SK-N-MC (cell line): ENCODE data around the gene FLNC.

ENCODE experiments used
- DNase-seq: peaks from one replicate; pipeline ENCODE4 v3.0.0-alpha.2; 2011; ENCODE audit warnings: low read depth, low spot score
- H3K27ac ChIP-seq: fragments of 200-600 bp; sonication (generic); 2 replicates; pipeline ENCODE4 v1.5.1; 2016; ENCODE audit warnings: mixed run types
- H3K36me3 ChIP-seq: fragments of 200-600 bp; sonication (generic); 2 replicates; pipeline ENCODE4 v1.6.1; 2017; ENCODE audit warnings: antibody characterized with exemption, low read length, mixed read lengths; ENCODE audit not compliant: insufficient read depth
- H3K4me3 ChIP-seq: fragments of 200-600 bp; sonication (generic); 2 replicates; pipeline ENCODE4 v1.5.1; 2016
- H3K9ac ChIP-seq: fragments of 200-600 bp; sonication (generic); 2 replicates; pipeline ENCODE4 v1.8.0; 2017; ENCODE audit warnings: mixed run types, mixed read lengths; ENCODE audit not compliant: insufficient read length
- H3K9me3 ChIP-seq: fragments of 200-600 bp; sonication (generic); 2 replicates; pipeline ENCODE4 v1.6.1; 2017; ENCODE audit warnings: low read depth, mild to moderate bottlenecking, antibody characterized with exemption, low read length, moderate library complexity, mixed read lengths
- EZH2 ChIP-seq: fragments of 200-600 bp; sonication (generic); IDR thresholded peaks from one replicate; pipeline ENCODE4 v1.6.1; 2017; ENCODE audit warnings: antibody characterized with exemption
- FOXP2 ChIP-seq: optimal IDR thresholded peaks from 2 replicates; pipeline ENCODE3; 2011; ENCODE audit warnings: mild to moderate bottlenecking, moderate library complexity; ENCODE audit not compliant: insufficient read depth; ENCODE audit errors: extremely low read length, control extremely low read depth
- POLR2AphosphoS5 ChIP-seq: IDR thresholded peaks from 2 replicates; pipeline ENCODE4 v1.6.1; 2012; ENCODE audit warnings: mild to moderate bottlenecking, low read depth, low read length, borderline replicate concordance

The FLNC gene

DNA sequence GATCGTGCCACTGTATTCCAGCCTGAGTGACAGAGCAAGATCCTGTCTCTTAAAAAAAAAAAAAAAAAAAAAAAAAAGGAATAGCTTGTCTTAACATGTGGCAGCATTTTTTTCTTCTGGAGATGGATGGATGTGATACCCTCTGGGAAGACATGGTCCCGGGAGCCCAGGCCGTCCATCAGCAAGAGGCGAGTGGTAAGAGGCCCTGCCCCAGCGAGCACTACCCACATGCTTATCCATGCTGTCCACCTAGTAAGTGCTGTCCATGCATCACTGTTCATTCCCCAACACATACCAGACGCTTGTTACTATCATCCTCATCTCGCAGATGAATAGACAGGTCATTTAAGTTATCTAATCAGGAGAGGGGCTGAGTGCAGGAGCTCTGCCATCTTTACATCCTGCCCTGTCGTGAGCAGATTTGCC is 45.3 kb downstream of the FLNC start:
- no peak for DNase-seq
- no peaks in the 10 kb centered on the region for H3K9me3 ChIP-seq
- no peak for TF ChIP-seq FOXP2
- no peak for TF ChIP-seq EZH2
- no peak for TF ChIP-seq POLR2AphosphoS5

DNA sequence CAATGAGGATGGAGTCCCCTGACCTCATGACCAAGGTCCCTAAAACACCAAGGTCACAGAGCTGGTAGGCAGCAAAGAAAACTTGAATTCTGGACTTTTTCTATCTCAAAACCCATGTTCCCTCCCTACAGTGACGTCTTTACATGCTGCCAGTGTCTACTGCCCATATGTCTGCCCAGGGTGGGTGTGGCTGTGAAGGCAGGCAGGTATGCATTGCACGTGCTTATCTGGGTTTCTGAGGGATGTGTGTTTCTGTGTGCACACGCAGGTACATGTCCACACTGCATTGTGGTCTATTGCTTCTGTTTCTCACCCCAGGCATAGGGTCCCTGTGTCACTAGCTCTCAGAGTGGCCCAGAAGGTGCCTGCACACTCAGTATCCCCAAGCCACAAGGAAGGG is 45.9 kb downstream of the FLNC start:
- DNase-seq = no peak
- Histone ChIP-seq H3K9me3 (no peaks in the 10 kb centered on the region), H3K4me3 (no peak overlapping the region), H3K9ac (no peak overlapping the region), H3K27ac (no peak overlapping the region), H3K36me3 (no peaks in the 10 kb centered on the region)
- TF ChIP-seq EZH2 = no peak
- TF ChIP-seq POLR2AphosphoS5 = no peak
- no peak for TF ChIP-seq FOXP2

More for the DNA sequence above, 45.3 kb downstream of the FLNC start:
- Histone ChIP-seq H3K4me3 (no peak overlapping the region), H3K36me3 (no peaks in the 10 kb centered on the region), H3K27ac (no peak overlapping the region), H3K9ac (no peak overlapping the region)

DNA sequence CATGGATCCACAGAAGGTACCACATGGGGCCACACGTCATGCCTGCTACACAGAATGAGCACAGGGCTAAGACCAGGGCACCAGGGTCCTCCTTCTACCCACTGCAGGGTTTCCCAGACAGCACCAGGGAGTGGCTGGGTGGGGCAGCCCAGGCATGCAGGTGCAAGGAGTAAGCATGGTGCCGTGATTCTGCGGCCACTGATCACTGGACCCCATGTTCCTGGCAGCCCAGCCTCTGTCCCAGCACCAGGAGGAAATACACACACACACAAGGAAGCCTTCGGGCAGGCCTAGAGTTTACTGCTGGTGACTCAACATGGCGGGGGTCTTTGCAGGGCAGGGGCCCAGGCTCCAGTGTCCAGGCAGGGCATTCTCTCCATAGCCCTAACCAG is 46.4 kb downstream of the FLNC start:
- Histone ChIP-seq H3K9ac (no peak overlapping the region), H3K4me3 (no peak overlapping the region), H3K36me3 (no peaks in the 10 kb centered on the region), H3K9me3 (no peaks in the 10 kb centered on the region), H3K27ac (no peak overlapping the region)
- TF ChIP-seq POLR2AphosphoS5 (no peak), EZH2 (no peak), FOXP2 (no peak)
- no peak for DNase-seq

DNA sequence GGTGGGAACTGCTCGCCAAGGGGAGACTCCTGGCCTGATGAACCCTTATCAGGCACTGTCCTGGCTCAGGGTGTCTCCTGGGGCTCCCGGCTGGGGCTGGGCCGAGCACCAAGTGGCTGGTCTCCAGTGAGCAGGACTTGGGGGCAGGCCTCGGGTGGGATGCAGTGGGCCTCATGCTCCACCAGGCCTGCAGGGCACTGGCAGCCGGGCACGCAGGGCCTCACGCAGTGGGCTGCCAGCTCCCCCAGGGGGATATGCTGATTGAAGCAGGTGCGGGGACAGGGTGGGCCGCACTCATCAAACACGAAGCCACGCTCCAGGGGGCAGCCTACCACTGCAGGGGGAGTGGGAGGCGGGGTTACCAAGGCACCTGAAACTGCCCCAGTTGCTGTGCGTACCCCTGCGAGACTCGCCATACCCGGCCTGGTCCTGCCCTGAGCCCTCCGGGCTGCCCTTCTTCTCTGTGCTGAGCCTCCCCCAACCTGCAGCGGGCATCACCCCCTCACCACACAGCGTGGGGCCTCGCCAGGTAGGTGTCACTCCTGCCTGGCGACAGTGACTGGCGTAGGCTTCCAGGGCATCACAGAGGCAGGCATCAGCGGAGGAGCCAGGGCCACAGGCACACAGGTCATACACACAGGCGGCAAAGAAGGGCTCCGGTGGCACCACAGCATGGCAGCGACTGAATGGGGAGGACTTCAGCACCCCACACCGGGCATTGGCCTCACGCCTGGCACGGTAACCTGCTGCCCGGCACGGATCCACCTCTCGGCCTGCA is 47.0 kb downstream of the FLNC start:
- DNase-seq = no peak
- H3K9ac ChIP-seq = no peak overlapping the region
- H3K36me3 ChIP-seq = no peaks in the 10 kb centered on the region
- no peaks in the 10 kb centered on the region for H3K9me3 ChIP-seq
- no peak overlapping the region for H3K4me3 ChIP-seq
- H3K27ac ChIP-seq = no peak overlapping the region
- TF ChIP-seq FOXP2 (no peak), POLR2AphosphoS5 (no peak), EZH2 (no peak)

DNA sequence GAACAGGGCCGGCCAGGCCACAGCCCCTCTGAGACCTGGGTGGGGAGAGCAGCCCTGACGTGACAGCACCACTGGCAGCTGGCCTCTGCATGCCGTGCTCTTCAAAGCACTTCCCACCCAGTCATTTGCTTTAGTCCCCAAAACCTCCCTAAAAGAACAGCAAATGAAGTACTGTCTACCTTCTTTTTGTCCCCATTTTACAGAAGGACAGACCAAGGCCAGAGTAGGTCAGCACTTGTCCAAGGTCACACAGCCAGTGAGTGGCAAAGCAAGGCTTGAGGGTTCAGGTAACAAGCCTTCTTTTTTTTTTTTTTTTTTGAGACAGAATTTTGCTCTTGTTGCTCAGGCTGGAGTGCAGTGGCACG is 47.5 kb downstream of the FLNC start:
- no peaks in the 10 kb centered on the region for H3K36me3 ChIP-seq
- H3K9me3 ChIP-seq = no peaks in the 10 kb centered on the region
- H3K27ac ChIP-seq = no peak overlapping the region
- no peak for DNase-seq
- H3K4me3 ChIP-seq = no peak overlapping the region
- no peak overlapping the region for H3K9ac ChIP-seq
- no peak for TF ChIP-seq FOXP2
- no peak for TF ChIP-seq EZH2
- no peak for TF ChIP-seq POLR2AphosphoS5

DNA sequence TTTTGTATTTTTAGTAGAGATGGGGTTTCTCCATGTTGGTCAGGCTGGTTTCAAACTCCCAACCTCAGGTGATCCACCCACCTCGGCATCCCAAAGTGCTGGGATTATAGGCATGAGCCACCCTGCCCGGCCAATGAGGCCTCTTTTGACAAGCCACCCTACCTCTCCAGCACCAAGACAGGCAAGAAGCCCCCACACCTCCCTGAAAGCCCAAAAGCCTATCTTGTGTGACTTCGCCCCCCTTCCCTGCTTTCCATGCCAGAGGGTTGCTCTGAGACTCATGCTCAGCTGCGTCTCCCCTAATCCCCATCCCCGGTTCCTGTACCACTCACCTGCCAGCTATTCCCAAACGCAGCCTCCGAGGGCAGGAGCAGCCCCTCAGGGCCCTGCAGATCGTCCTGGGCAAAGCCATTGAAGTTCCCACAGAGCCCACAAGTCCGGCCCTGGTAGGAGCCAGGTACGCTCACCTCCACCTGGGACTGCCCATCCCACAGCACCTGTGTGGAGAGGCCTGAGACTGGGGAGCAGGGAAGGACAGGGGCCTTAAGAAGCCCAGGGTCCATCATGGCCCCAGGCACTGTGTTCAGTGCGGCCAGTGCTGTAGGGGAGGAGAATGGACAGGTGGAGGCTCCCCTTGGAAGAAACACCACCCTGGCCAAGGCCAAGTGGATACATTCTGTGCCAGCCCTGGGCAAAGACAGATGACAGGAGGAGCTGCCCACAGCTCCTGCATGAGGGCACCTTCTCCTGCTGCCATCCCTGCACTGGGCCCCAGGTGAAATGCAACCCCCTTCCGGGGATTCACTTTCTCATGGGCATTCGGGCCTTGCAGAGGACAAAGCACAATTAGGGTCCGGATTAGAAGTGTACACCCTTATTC is 48.3 kb downstream of the FLNC start:
- no peak for TF ChIP-seq POLR2AphosphoS5
- TF ChIP-seq EZH2 = no peak
- no peak for TF ChIP-seq FOXP2
- DNase-seq = no peak

DNA sequence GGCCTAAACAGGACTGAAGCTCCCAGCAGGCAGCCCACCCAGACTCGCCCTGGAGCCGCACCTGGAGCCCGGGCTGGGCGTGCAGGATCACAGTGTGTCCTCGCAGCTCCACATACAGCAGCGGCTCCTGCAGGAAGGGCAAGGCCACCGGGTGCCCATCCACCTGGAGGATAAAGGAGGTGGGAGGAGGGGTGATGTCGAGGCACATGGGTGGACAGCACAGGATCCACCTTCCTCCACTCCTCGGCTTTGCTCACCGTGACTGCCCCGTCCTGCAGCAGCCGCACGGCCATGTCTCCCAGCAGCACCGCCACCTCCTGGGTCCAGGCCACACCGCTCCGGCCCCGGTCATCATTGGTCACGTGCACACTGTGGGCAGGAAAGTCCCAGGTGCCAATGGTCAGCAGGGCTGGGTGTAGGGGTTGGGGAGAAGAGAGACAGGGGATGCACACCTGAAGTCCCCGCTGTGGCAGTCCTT is 49.3 kb downstream of the FLNC start:
- Histone ChIP-seq H3K27ac (no peak overlapping the region), H3K4me3 (no peak overlapping the region), H3K36me3 (no peaks in the 10 kb centered on the region), H3K9me3 (no peaks in the 10 kb centered on the region), H3K9ac (no peak overlapping the region)
- no peak for TF ChIP-seq EZH2
- no peak for TF ChIP-seq FOXP2
- TF ChIP-seq POLR2AphosphoS5 = no peak
- DNase-seq = no peak

More for the DNA sequence above, 48.3 kb downstream of the FLNC start:
- no peaks in the 10 kb centered on the region for H3K9me3 ChIP-seq
- no peaks in the 10 kb centered on the region for H3K36me3 ChIP-seq
- H3K9ac ChIP-seq = no peak overlapping the region
- H3K27ac ChIP-seq = no peak overlapping the region
- no peak overlapping the region for H3K4me3 ChIP-seq

DNA sequence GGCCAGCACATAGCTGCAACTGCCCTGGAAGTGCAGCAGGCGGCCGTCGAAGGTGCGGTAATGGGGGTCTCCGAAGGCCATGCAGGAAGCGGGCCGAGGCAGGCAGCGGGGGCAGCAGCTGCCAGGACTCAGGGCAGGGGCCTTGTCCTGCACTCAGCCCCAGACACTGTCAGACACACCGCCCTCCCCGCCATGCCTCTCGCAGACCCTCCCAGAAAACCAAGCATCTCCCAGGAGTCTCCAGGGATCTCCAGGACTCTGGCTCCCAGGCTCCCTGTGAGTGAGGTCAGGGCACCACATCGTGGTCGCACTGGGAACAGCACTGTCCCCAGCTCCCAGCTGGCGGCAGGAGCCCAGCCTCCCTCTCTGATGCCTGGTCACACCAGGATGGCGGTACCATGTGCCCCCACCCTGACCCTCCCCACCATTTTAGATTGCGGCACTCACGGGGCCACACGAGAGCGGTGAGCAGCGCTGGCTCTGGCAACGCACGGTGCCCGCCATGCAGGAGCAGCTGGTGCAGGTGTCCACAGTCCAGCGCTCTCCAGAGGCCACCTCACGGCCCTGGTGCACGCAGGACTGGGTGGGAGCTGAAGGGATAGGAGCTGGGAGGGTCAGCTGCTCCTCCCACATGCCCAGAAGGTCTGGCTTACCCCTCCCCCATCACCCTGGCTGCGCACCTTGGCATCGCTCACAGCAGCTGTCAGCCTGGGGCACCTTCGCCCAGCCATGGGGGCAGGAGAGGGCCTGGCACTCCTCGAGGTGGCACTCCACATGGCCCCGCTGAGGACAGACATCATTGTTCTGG is 49.9 kb downstream of the FLNC start:
- Histone ChIP-seq H3K4me3 (no peak overlapping the region), H3K9me3 (no peaks in the 10 kb centered on the region), H3K9ac (no peak overlapping the region), H3K27ac (no peak overlapping the region), H3K36me3 (no peaks in the 10 kb centered on the region)
- TF ChIP-seq FOXP2 (no peak), POLR2AphosphoS5 (no peak), EZH2 (no peak)
- no peak for DNase-seq
